OCI-LY7 (cell line): ENCODE measurements around the gene RAB7A. TPM values are rescaled to one million over a fixed set of nuclear protein-coding genes. Genes with fewer than 3 reads are reported as not detected.

Source experiments
- BruUV-seq: library from RNA; stranded (reverse); fragments of 400-500 nt; replicated peaks from 2 replicates; lab custom pipeline; 2021; lab: Mats Ljungman, UMichigan
- CTCF ChIA-PET: fragments of 300-600 bp; sonication (Branson Sonifier 250); formaldehyde crosslinking; loops from one replicate; lab custom pipeline; 2022; ENCODE audit warnings: antibody characterized with exemption; ENCODE audit not compliant: unreplicated experiment; lab: Charles Lee
- POLR2A ChIA-PET: fragments of 300-600 bp; sonication (Branson Sonifier 250); formaldehyde crosslinking; loops from one replicate; lab custom pipeline; 2022; ENCODE audit warnings: antibody characterized with exemption; lab: Charles Lee
- DNase-seq: peaks from one replicate; pipeline ENCODE4 v3.0.0-alpha.2; 2015; ENCODE audit warnings: low spot score
- H2AFZ ChIP-seq: fragments of 200-600 bp; sonication (generic), shearing (Covaris generic); 2 replicates; pipeline ENCODE4 v1.6.1; 2014; ENCODE audit warnings: mild to moderate bottlenecking, antibody characterized with exemption, low read length, moderate library complexity
- H3K27ac ChIP-seq: fragments of 200-600 bp; sonication (generic); 2 replicates; pipeline ENCODE4 v1.5.1; 2014; ENCODE audit warnings: mixed run types, low read depth, mild to moderate bottlenecking, moderate library complexity, low read length, inconsistent platforms; ENCODE audit not compliant: poor library complexity, severe bottlenecking
- H3K36me3 ChIP-seq: fragments of 200-600 bp; sonication (generic); 2 replicates; pipeline ENCODE4 v1.6.1; 2014; ENCODE audit warnings: mild to moderate bottlenecking, antibody characterized with exemption, low read length, moderate library complexity, mixed read lengths; ENCODE audit not compliant: insufficient read depth
- H3K4me1 ChIP-seq: fragments of 200-600 bp; sonication (generic); 2 replicates; pipeline ENCODE4 v1.5.1; 2014; ENCODE audit warnings: mild to moderate bottlenecking, low read length; ENCODE audit not compliant: insufficient read depth, poor library complexity, severe bottlenecking
- H3K4me2 ChIP-seq: fragments of 200-600 bp; sonication (generic); 2 replicates; pipeline ENCODE4 v1.6.1; 2014; ENCODE audit warnings: mild to moderate bottlenecking, low read length
- H3K4me3 ChIP-seq: fragments of 200-600 bp; sonication (generic); 2 replicates; pipeline ENCODE4 v1.5.1; 2014; ENCODE audit warnings: mild to moderate bottlenecking, low read depth, low read length; ENCODE audit not compliant: poor library complexity, severe bottlenecking
- H3K79me2 ChIP-seq: fragments of 200-600 bp; sonication (generic); 2 replicates; pipeline ENCODE4 v1.6.1; 2016; ENCODE audit warnings: low read depth, mild to moderate bottlenecking, low read length, moderate library complexity, mixed read lengths; ENCODE audit not compliant: insufficient read depth
- H3K9me2 ChIP-seq: fragments of 200-600 bp; sonication (generic); 2 replicates; pipeline ENCODE4 v1.6.1; 2016; ENCODE audit warnings: mild to moderate bottlenecking, low read length, mixed read lengths; ENCODE audit not compliant: insufficient read depth
- H3K9me3 ChIP-seq: fragments of 200-600 bp; sonication (generic); 2 replicates; pipeline ENCODE4 v1.6.1; 2014; ENCODE audit warnings: mild to moderate bottlenecking, mixed run types, low read length, mixed read lengths
- H4K20me1 ChIP-seq: fragments of 200-600 bp; sonication (generic); 2 replicates; pipeline ENCODE4 v1.6.1; 2014; ENCODE audit warnings: mild to moderate bottlenecking, antibody characterized with exemption, low read length, moderate library complexity, mixed read lengths; ENCODE audit not compliant: insufficient read depth
- CTCF ChIP-seq: fragments of 200-600 bp; sonication (generic); conservative IDR thresholded peaks from 2 replicates; pipeline ENCODE4 v1.5.1; 2014; ENCODE audit warnings: mild to moderate bottlenecking, antibody characterized with exemption, low read length, moderate library complexity, mixed read lengths
- EZH2phosphoT487 ChIP-seq: fragments of 200-600 bp; sonication (generic); IDR thresholded peaks from 2 replicates; pipeline ENCODE4 v1.6.1; 2018; ENCODE audit warnings: low read depth, borderline replicate concordance, mild to moderate bottlenecking, mixed run types, antibody characterized with exemption, low read length, moderate library complexity, mixed read lengths
- intact Hi-C: fragments of 100-400 bp; cut with micrococcal nuclease; formaldehyde crosslinking; loops from one replicate; pipeline ENCODE4 v1.10.0; 2022; ENCODE audit not compliant: unreplicated experiment
- total RNA-seq, 2 experiments: library from RNA; depleted of rRNA in 1 of 2; stranded (reverse); fragments of >200 nt in 1 of 2; shearing (Covaris generic) in 1 of 2; gene quantifications; 2 replicates each; pipeline ENCODE4 v1.2.3, GENCODE V29; 2014 to 2022

Gene RAB7A
- total RNA-seq, 2 experiments from 2014 or later = 24.5 to 143 TPM

- Histone ChIP-seq H3K9me2 (no peaks in the 10 kb centered on the region), H3K4me2 (peak overlapping the region; percentile 79; the same call in 1 of the 2 replicates), H3K36me3 (no peaks in the 10 kb centered on the region), H3K9me3 (no peaks in the 10 kb centered on the region), H3K79me2 (no peaks in the 10 kb centered on the region), H3K4me3 (no peak overlapping the region), H3K4me1 (peaks cover 14% of the 10 kb centered on the region), H3K27ac (no peak overlapping the region), H2AFZ (peak overlapping the region; percentile 91; the same call in 1 of the 2 replicates), H4K20me1 (no peaks in the 10 kb centered on the region)
- POLR2A ChIA-PET = no interaction called here
- no TSS peak for BruUV-seq
- no peak for DNase-seq
- intact Hi-C loops = loop anchor here (2.0 to 5.0 kb wide), 2 partner anchors 166 to 229 kb away; no protein-coding TSS in a partner anchor
- CTCF ChIA-PET = no interaction called here
- TF ChIP-seq CTCF = no peak
- no peak for TF ChIP-seq EZH2phosphoT487
Measured at GRCh38 chr3:128846486-128846891, 120.5 kb downstream of the RAB7A start.

GRCh38 chr3:128847666-128848370, 121.8 kb downstream of the RAB7A start:
- Histone ChIP-seq H3K4me2 (no peak overlapping the region), H3K79me2 (no peaks in the 10 kb centered on the region), H4K20me1 (no peaks in the 10 kb centered on the region), H3K4me1 (peaks cover 14% of the 10 kb centered on the region), H3K27ac (no peak overlapping the region), H2AFZ (no peak overlapping the region), H3K4me3 (no peak overlapping the region), H3K9me3 (no peaks in the 10 kb centered on the region), H3K36me3 (no peaks in the 10 kb centered on the region), H3K9me2 (no peaks in the 10 kb centered on the region)
- intact Hi-C loops = loop anchor here (2.0 to 5.0 kb wide), 2 partner anchors 167 to 231 kb away; no protein-coding TSS in a partner anchor
- DNase-seq = no peak
- TF ChIP-seq EZH2phosphoT487 (no peak), CTCF (no peak)
- no TSS peak for BruUV-seq
- ChIA-PET POLR2A (interaction anchor here (0.7 kb wide), 1 partner anchor 226 kb away, joined by 5 read pairs; no protein-coding TSS in a partner anchor), CTCF (no interaction called here)

- Histone ChIP-seq H3K4me2 (no peak overlapping the region), H3K79me2 (no peaks in the 10 kb centered on the region), H4K20me1 (no peaks in the 10 kb centered on the region), H3K4me1 (peaks cover 14% of the 10 kb centered on the region), H3K4me3 (no peak overlapping the region), H3K36me3 (no peaks in the 10 kb centered on the region), H3K9me2 (no peaks in the 10 kb centered on the region), H3K9me3 (peaks cover 2% of the 10 kb centered on the region; the same call in 1 of the 2 replicates), H3K27ac (no peak overlapping the region), H2AFZ (no peak overlapping the region)
- BruUV-seq = no TSS peak
- no peak for DNase-seq
- POLR2A ChIA-PET = no interaction called here
- TF ChIP-seq CTCF (no peak), EZH2phosphoT487 (no peak)
- intact Hi-C loops = loop anchor here (5.0 kb wide), 1 partner anchor 232 kb away; no protein-coding TSS in a partner anchor
- CTCF ChIA-PET = no interaction called here
Measured at GRCh38 chr3:128848936-128849335, 123.0 kb downstream of the RAB7A start.
